Chondrocyte (in vitro differentiated cells): Measurements from ENCODE around the gene RADIL. TPM values are rescaled to one million over a fixed set of nuclear protein-coding genes. Genes with fewer than 3 reads are reported as not detected.

Experiments used
- DNase-seq: peaks from one replicate; pipeline ENCODE4 v3.0.0; 2021; ENCODE audit warnings: mixed read lengths, low spot score
- H3K27ac Mint-ChIP-seq: one replicate; pipeline ENCODE4 v1.8.0; 2021; ENCODE audit warnings: mild to moderate bottlenecking, moderate library complexity, mixed read lengths; ENCODE audit not compliant: unreplicated experiment
- H3K27me3 Mint-ChIP-seq: 2 replicates; pipeline ENCODE4 v1.8.0; 2021; ENCODE audit warnings: low read depth, mixed read lengths
- H3K36me3 Mint-ChIP-seq: 2 replicates; pipeline ENCODE4 v1.8.0; 2021; ENCODE audit warnings: low read depth, mixed read lengths
- H3K4me1 Mint-ChIP-seq: 2 replicates; pipeline ENCODE4 v1.8.0; 2021; ENCODE audit warnings: low read depth, mild to moderate bottlenecking, mixed read lengths
- H3K4me3 Mint-ChIP-seq: one replicate; pipeline ENCODE4 v1.8.0; 2021; ENCODE audit warnings: mild to moderate bottlenecking, moderate library complexity, mixed read lengths; ENCODE audit not compliant: unreplicated experiment
- H3K9me3 Mint-ChIP-seq: 2 replicates; pipeline ENCODE4 v1.8.0; 2021; ENCODE audit warnings: low read depth, mixed read lengths
- total RNA-seq: library from RNA; stranded (reverse); gene quantifications from 3 replicates; pipeline ENCODE4 v1.2.1, GENCODE V29; 2021
- TF ChIP-seq, protein P1 (sequence below): fragments of 200-600 bp; sonication (generic); IDR thresholded peaks from 2 replicates; pipeline ENCODE4 v1.5.0; 2021; ENCODE audit warnings: antibody characterized with exemption, mild to moderate bottlenecking, moderate library complexity

RADIL gene
- total RNA-seq, 1 donor from 2014 or later = 1.2 TPM

DNA sequence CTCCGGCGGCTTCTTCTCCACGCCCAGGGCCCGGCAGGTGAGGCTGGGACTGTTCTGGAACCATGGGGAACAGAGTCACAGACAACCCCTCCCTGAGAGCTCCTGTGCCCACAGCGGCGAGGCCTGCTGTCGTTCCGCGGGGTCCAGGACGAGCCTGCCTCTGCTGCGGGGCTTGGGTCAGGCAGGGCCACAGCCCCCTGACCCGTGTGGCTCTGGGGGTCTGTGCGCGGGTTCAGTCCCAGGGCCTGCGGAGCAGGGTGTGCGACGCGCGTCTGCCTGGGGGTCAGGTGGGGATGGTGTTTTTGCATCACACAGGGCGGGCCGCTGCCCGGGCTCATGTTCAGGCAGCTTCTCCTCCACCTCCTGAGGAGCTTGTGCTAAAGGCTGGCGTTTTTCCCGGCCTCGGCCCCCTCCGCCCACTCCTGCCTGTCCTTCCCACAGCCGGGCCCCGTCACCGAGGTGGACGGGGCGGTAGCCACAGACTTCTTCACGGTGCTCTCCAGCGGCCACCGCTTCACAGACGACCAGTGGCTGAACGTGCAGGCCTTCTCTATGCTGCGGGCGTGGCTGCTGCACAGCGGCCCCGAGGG lies 99.7 kb downstream of the RADIL start:
- Mint-ChIP-seq H3K4me1 (no peaks in the 10 kb centered on the region), H3K27me3 (no peaks in the 10 kb centered on the region), H3K27ac (no peak overlapping the region), H3K36me3 (peaks cover 16% of the 10 kb centered on the region), H3K9me3 (no peaks in the 10 kb centered on the region), H3K4me3 (no peak overlapping the region)
- TF ChIP-seq, protein P1, sequence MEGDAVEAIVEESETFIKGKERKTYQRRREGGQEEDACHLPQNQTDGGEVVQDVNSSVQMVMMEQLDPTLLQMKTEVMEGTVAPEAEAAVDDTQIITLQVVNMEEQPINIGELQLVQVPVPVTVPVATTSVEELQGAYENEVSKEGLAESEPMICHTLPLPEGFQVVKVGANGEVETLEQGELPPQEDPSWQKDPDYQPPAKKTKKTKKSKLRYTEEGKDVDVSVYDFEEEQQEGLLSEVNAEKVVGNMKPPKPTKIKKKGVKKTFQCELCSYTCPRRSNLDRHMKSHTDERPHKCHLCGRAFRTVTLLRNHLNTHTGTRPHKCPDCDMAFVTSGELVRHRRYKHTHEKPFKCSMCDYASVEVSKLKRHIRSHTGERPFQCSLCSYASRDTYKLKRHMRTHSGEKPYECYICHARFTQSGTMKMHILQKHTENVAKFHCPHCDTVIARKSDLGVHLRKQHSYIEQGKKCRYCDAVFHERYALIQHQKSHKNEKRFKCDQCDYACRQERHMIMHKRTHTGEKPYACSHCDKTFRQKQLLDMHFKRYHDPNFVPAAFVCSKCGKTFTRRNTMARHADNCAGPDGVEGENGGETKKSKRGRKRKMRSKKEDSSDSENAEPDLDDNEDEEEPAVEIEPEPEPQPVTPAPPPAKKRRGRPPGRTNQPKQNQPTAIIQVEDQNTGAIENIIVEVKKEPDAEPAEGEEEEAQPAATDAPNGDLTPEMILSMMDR = no peak
- DNase-seq = no peak

DNA sequence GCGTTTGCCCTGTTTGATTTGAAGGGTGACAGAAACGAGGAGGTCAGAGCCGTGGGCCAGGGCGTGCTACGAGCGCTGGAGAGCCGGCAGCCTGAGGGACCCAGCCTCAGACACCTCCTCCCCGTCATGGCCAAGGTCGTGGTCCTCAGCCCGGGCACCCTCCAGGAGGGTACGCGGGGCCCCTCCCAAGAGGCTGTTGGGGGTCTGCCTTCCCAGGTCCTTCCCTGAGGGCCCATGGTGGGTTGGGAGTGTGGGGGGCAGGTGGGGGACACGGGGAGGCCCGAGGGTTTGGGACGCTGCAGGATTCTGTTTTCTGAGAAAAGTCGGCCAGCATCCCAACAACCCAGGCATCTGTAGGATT lies 100.2 kb downstream of the RADIL start:
- no peak for DNase-seq
- Mint-ChIP-seq H3K4me1 (peaks cover 3% of the 10 kb centered on the region), H3K27me3 (no peaks in the 10 kb centered on the region), H3K36me3 (peaks cover 16% of the 10 kb centered on the region), H3K27ac (no peak overlapping the region), H3K9me3 (no peaks in the 10 kb centered on the region), H3K4me3 (no peak overlapping the region)
- TF ChIP-seq, protein P1 = no peak

DNA sequence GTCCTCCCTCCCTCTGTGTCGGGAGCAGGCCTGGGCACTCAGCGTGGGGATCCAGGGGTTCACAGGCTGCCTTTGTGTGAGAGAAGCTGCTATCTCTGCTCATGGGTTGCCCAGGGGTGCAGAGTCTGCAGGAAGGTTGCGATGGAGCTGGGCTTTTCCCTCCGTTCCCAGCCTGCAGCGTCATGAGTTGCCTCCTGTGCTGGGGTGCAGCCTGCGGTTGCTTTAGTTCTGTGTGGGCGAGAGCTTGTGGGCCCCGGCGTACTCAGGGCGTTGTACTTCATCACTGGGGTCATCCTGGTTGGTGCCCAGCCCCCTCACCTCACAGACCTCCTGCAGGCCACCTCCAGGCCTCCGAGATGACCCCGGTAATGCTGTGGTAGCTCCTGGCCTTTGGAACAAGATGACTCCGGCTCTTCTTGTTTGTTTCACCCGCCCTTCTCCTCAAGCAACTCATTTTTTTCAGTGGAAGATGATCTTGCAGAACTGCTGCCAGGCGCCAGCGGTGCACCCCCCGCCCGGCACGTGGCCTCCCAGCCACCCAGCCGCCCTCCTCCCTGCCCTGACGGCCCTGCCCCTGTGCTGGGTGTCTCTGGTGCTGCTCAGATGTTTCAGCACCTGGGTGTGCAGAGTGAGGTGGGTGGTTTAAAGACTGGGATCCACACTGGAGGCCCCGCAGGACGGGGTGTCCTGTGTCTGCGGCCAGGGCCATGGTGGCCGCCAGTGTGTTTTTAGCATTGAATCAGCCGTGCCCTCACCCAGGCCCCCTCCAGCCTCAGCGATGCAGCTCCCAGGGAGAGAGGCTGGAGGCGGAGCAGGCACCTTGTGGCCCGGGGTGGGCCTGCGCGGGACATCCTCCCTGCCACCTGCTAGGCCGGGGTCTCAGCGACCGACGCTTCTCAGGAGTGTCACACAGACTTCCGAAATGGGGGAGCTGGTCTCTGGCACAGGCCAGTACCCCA lies 100.9 kb downstream of the RADIL start:
- Mint-ChIP-seq H3K4me1 (peaks cover 9% of the 10 kb centered on the region), H3K4me3 (no peak overlapping the region), H3K36me3 (peaks cover 13% of the 10 kb centered on the region), H3K9me3 (no peaks in the 10 kb centered on the region), H3K27me3 (no peaks in the 10 kb centered on the region), H3K27ac (no peak overlapping the region)
- TF ChIP-seq, protein P1 = no peak
- no peak for DNase-seq

DNA sequence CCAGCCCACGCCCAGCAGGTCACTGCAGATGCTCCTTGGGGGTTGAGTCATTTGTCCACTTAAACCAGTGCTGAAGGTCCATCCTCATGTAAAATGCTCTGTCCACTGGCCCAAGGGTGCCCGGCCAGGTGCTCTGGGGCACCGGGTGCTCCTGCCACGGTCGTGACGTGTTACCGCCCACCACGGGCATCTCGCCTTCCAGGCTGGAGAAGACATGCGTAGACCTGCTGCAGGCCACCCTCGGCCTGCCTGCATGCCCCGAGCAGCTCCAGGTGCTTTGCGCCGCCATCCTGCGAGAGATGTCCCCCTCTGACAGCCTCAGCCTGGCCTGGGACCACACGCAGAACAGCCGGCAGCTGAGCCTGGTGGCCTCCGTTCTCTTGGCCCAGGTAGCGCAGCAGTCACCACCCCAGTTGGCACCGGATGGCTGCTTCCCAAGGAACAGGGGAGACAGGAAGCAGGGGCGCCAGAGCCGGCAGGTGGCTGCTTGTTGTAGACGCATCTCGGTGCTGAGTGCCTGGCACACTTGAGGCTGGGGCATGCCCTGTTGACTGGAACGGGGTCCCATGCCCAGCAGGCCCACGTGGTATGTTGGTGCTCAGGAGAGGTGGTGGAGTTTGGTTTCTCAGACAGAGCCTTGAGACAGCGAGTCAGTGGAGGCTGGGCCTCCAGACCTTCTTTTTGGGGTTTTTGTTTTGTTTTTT lies 102.0 kb downstream of the RADIL start:
- H3K36me3 Mint-ChIP-seq = peaks cover 13% of the 10 kb centered on the region
- TF ChIP-seq, protein P1 = no peak
- H3K4me1 Mint-ChIP-seq = peaks cover 17% of the 10 kb centered on the region
- no peaks in the 10 kb centered on the region for H3K9me3 Mint-ChIP-seq
- no peaks in the 10 kb centered on the region for H3K27me3 Mint-ChIP-seq
- H3K27ac Mint-ChIP-seq = no peak overlapping the region
- H3K4me3 Mint-ChIP-seq = no peak overlapping the region
- DNase-seq = no peak

DNA sequence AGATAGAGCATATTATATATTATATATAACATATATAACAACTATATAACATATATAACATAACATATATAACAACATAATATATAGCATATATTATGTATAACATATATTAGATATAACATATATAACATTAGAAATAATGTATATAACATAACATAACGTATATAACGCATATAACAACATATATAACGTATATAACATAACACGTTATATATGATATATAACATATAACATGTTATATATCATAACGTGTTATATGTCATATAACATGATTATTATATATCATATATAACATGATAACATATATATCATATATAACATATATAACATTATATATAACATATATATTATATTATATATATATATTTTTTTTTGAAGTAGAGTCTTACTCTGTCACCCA lies 104.4 kb downstream of the RADIL start:
- TF ChIP-seq, protein P1 = no peak
- peaks cover 33% of the 10 kb centered on the region for H3K4me1 Mint-ChIP-seq
- H3K27me3 Mint-ChIP-seq = no peaks in the 10 kb centered on the region
- H3K4me3 Mint-ChIP-seq = no peak overlapping the region
- peaks cover 14% of the 10 kb centered on the region for H3K36me3 Mint-ChIP-seq
- no peak overlapping the region for H3K27ac Mint-ChIP-seq
- no peaks in the 10 kb centered on the region for H3K9me3 Mint-ChIP-seq
- DNase-seq = no peak
